Measurements from ENCODE around the gene RCOR3.
"Not testable (repeated sequence)": the region's sequence is repeated elsewhere in the genome, so short reads cannot be mapped to it uniquely, and the experiment has no call there.

RCOR3 gene

GRCh38 chr1:211258756-211259637 is at the start of gene RCOR3:
TSS of gene RCOR3 (plus strand) at chr1:211259366. CDS start at chr1:211259561, 195 bp downstream.
- peak; percentile 82 for DNase-seq (ENCODE audit: low read depth)

- no peak for DNase-seq (ENCODE audit: low read depth)
Measured at GRCh38 chr1:211210052-211210451, 49.1 kb upstream of the RCOR3 start.

GRCh38 chr1:211210965-211211364 is 48.2 kb upstream of the RCOR3 start:
- no peak for DNase-seq (ENCODE audit: low read depth)

GRCh38 chr1:211213702-211214101 is 45.5 kb upstream of the RCOR3 start:
- no peak for DNase-seq (ENCODE audit: low read depth)

- no peak for DNase-seq (ENCODE audit: low read depth)
Measured at GRCh38 chr1:211215577-211215976, 43.6 kb upstream of the RCOR3 start.

- DNase-seq (ENCODE audit: low read depth) = no peak
Measured at GRCh38 chr1:211217392-211217791, 41.8 kb upstream of the RCOR3 start.

- DNase-seq (ENCODE audit: low read depth) = not testable (repeated sequence)
Measured at GRCh38 chr1:211222469-211223234, 36.5 kb upstream of the RCOR3 start.

GRCh38 chr1:211228573-211229364 is 30.4 kb upstream of the RCOR3 start:
- not testable (repeated sequence) for DNase-seq (ENCODE audit: low read depth)

- no peak for DNase-seq (ENCODE audit: low read depth)
Measured at GRCh38 chr1:211229365-211229759, 29.8 kb upstream of the RCOR3 start.

GRCh38 chr1:211231873-211232272 is 27.3 kb upstream of the RCOR3 start:
- no peak for DNase-seq (ENCODE audit: low read depth)

- no peak for DNase-seq (ENCODE audit: low read depth)
Measured at GRCh38 chr1:211236633-211237320, 22.4 kb upstream of the RCOR3 start.

GRCh38 chr1:211237579-211237978 is 21.6 kb upstream of the RCOR3 start:
- DNase-seq (ENCODE audit: low read depth) = no peak

- DNase-seq (ENCODE audit: low read depth) = not testable (repeated sequence)
Measured at GRCh38 chr1:211240567-211240966, 18.6 kb upstream of the RCOR3 start.

- no peak for DNase-seq (ENCODE audit: low read depth)
Measured at GRCh38 chr1:211241071-211241470, 18.1 kb upstream of the RCOR3 start.

GRCh38 chr1:211243639-211244038 is 15.5 kb upstream of the RCOR3 start:
- DNase-seq (ENCODE audit: low read depth) = not testable (repeated sequence)

GRCh38 chr1:211246583-211246982 is 12.6 kb upstream of the RCOR3 start:
- DNase-seq (ENCODE audit: low read depth) = not testable (repeated sequence)

- DNase-seq (ENCODE audit: low read depth) = no peak
Measured at GRCh38 chr1:211247921-211248320, 11.2 kb upstream of the RCOR3 start.

GRCh38 chr1:211249611-211250010 is 9.6 kb upstream of the RCOR3 start:
- DNase-seq (ENCODE audit: low read depth) = not testable (repeated sequence)

- no peak for DNase-seq (ENCODE audit: low read depth)
Measured at GRCh38 chr1:211257826-211258225, 1.3 kb upstream of the RCOR3 start.

GRCh38 chr1:211258310-211258755 is 833 bp upstream of the RCOR3 start:
- DNase-seq (ENCODE audit: low read depth) = peak; percentile 53

- DNase-seq (ENCODE audit: low read depth) = peak; percentile 28
Measured at GRCh38 chr1:211259638-211260126, 516 bp downstream of the RCOR3 start.

All from stromal cell of bone marrow (primary cell).